Small intestine (tissue), 7 donors: ENCODE results near the gene XPO5. TPM values are rescaled to one million over a fixed set of nuclear protein-coding genes. Genes with fewer than 3 reads are reported as not detected.

Experiments used
- DNase-seq, 2 donors: peaks; one replicate each; pipeline versions ENCODE4 v3.0.0 to v3.0.0-alpha.2; 2013
- FAIRE-seq: peaks from 2 replicates; lab custom pipeline; 2012; peaks lifted over from hg19 to GRCh38; lab: Jason Lieb, UNC
- H3K27ac ChIP-seq, 3 donors: one replicate each; pipeline ENCODE4 v1.5.1; 2013; ENCODE audit warnings: low read length in 2 of 3, mild to moderate bottlenecking in 2 of 3, control low read depth in 1 of 3, inconsistent platforms in 1 of 3, low read depth in 1 of 3, moderate library complexity in 1 of 3
- H3K27me3 ChIP-seq, 3 donors: one replicate each; pipeline ENCODE4 v1.6.1; 2013; ENCODE audit warnings: low read length in 3 of 3, inconsistent platforms in 1 of 3; ENCODE audit not compliant: control insufficient read depth in 3 of 3, insufficient read depth in 3 of 3
- H3K36me3 ChIP-seq, 3 donors: one replicate each; pipeline ENCODE4 v1.6.1; 2013; ENCODE audit warnings: low read length in 3 of 3, inconsistent platforms in 1 of 3, low read depth in 1 of 3, mild to moderate bottlenecking in 1 of 3, moderate library complexity in 1 of 3; ENCODE audit not compliant: control insufficient read depth in 3 of 3, insufficient read depth in 2 of 3
- H3K4me1 ChIP-seq, 3 donors: one replicate each; pipeline ENCODE4 v1.6.1; 2013; ENCODE audit warnings: low read length in 2 of 3, inconsistent platforms in 1 of 3, low read depth in 1 of 3, mild to moderate bottlenecking in 1 of 3, moderate library complexity in 1 of 3; ENCODE audit not compliant: control insufficient read depth in 3 of 3, insufficient read depth in 2 of 3
- H3K4me3 ChIP-seq, 3 donors: one replicate each; pipeline ENCODE4 v1.5.1; 2013; ENCODE audit warnings: low read length in 3 of 3, control low read depth in 1 of 3, inconsistent platforms in 1 of 3, low read depth in 1 of 3, mild to moderate bottlenecking in 1 of 3, moderate library complexity in 1 of 3
- H3K9me3 ChIP-seq, 2 donors: one replicate each; pipeline ENCODE4 v1.6.1; 2013; ENCODE audit warnings: low read depth in 1 of 2, low read length in 1 of 2; ENCODE audit not compliant: control insufficient read depth in 2 of 2, insufficient read depth in 1 of 2
- WGBS, 3 donors: extraction: QIAGEN DNeasy Blood & Tissue Kit; methylation state at CpG; one replicate each; pipeline ENCODE4 v1.1.7; 2013; 5-methylcytosine and 5-hydroxymethylcytosine counted together
- polyA plus RNA-seq, 4 donors: library from polyadenylated mRNA; stranded (reverse) in 3 of 4; unstranded in 1 of 4; fragments of 200-250 nt in 3 of 4; fragments of 120-200 nt in 1 of 4; gene quantifications; one replicate each; pipeline versions ENCODE4 v1.2.1 to v1.2.3, GENCODE V29; 2013
- donor health status: healthy with polysubstance abuse.
- donor health status: control.
- donor health status: control.
- donor health status: Bipolar disorder and iron deficiency.
- donor health status: healthy.

XPO5 gene
- polyA plus RNA-seq, 4 donors = 5.1 to 26.0 (median 8.8) TPM

DNA sequence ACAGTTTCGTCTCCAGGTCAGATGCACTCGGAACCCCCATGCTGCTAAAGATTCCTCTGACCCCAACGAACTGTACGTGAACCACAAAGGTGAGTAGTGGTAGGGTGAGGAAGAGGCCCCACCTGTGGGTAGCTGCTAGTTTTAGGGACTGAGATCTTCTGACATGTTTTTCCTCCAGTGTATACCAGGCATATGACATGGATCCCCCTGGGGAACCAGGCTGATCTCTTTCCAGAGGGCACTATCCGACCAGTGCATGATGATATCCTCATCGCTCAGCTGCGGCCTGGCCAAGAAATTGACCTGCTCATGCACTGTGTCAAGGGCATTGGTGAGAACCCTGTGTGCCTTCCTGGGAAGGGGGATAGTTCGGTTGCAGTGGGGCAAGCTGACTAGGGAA, 55.7 kb downstream of the XPO5 start:
- no peaks in the 10 kb centered on the region for H3K27me3 ChIP-seq
- DNase-seq (no peak), FAIRE-seq (no peak)
- 91 to 94% (median 93%) methylated on average over 8 of the region's 8 CpGs for WGBS, 3 donors
- no peak overlapping the region for H3K4me3 ChIP-seq
- no peak overlapping the region for H3K27ac ChIP-seq
- H3K4me1 ChIP-seq = peaks cover 0 to 18% (median 8%) of the 10 kb centered on the region in 3 donors
- peaks cover 16 to 63% (median 30%) of the 10 kb centered on the region in 3 donors for H3K36me3 ChIP-seq
- no peaks in the 10 kb centered on the region for H3K9me3 ChIP-seq

DNA sequence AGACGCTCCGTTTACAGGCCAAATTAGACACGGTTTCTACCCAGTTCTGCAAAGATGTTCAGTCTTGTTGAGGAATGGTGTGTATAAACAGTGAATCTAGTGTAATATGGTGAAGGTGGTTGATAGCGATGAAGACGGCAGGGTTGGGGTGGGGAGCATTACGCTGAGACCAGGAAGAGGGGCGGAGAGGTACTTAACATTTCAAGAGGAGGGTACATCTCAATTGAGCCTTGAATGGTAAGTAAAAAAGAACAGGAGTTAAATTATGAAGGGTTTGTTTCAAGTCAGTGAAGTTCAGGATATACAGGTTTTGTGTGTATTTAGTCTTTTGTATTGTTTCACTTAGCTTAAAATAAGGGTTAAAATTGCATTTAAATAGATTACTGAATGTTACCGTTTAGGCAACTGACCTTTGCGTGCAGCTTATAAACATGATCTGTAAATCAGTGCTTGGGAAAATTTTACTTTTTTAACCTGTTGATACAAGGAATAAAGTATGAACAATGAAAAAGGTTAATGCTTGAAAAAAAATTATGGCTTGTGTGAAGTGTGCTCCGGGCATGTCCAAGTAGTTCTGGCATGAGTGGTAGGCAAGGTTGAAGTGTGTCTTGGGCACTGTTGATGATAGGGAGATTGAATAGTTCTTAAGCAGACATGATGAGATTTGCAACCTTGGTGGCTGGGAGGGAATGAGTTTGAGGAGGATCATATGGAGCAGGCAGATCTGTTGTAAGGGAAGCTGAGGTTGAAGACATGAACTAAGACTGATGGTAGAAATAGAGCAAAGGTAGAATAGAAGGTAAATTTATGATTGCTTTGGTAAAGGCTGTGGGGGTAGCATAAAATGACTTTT, 58.1 kb downstream of the XPO5 start:
- H3K4me3 ChIP-seq = peak overlapping the region; percentile 57 to 99 (median 64)
- peaks cover 14 to 56% (median 25%) of the 10 kb centered on the region in 3 donors for H3K36me3 ChIP-seq
- no peaks in the 10 kb centered on the region for H3K27me3 ChIP-seq
- FAIRE-seq (no peak), DNase-seq (no peak)
- H3K9me3 ChIP-seq = no peaks in the 10 kb centered on the region
- WGBS, 3 donors = 1 to 3% (median 3%) methylated on average over 10 of the region's 10 CpGs
- H3K4me1 ChIP-seq = peaks cover 0 to 19% (median 8%) of the 10 kb centered on the region in 3 donors
- peak overlapping the region in 1 of 3 donors; percentile 8 for H3K27ac ChIP-seq

DNA sequence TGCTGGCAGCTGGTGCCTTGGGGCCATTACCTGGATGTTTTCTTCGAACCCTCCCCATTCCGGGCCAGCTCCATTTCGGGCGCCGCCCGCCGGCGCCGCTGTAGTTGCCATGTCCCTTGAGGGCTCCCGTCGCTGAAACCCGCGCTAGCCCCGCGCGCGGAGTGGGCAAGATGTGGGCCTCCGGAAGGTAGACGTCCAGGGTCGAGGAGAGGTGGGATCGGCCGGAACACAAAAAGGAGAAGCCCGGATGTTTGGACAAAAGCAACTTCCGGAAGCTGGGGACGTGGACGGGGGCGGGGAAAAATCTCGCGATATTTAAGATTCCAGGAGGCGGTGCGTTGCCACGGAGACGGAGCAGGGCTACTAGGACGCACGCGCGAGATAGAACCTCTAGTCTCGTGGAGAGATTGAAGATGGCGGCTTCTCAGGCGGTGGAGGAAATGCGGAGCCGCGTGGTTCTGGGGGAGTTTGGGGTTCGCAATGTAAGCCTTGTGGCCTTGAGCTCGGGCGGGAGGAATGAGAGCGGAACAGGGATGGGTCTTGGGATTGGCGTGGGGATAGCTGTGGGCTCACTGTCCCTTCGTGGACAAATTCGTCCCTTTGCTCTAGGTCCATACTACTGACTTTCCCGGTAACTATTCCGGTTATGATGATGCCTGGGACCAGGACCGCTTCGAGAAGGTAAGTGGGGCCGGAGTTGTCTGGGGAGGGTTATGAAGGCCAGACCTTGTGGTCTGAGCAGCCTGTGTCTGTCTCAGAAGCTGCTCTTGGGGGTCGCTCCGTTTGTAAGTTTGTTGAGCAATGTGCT, 58.9 kb downstream of the XPO5 start, which contains the start of the genes POLR1C and YIPF3:
TSS of gene POLR1C (plus strand) at position 393 of the 808 bp plus-strand sequence. CDS start at position 414, 21 bp downstream.
TSS of gene YIPF3 (minus strand) at position 230 of the 808 bp plus-strand sequence. CDS start at position 111, 119 bp downstream.
- 0% methylated on average over 57 of the region's 57 CpGs for WGBS, 3 donors

DNA sequence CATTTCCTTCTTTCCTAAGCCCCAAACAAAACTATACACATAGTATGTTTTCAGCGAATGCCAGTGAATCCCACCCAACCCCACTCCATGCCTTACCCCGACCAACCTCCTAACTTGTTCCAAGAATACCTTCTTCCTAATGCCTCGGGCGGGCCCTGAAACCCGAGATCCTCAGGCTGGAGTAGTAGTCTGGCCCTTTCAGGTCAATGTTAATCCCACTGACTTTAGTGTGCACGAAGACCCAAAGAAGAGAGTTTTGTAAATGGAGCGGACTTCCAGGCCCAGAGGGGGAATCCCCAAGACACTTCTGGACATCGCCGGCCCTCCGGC, 59.5 kb downstream of the XPO5 start:
- 0 to 1% (median 1%) methylated on average over 10 of the region's 10 CpGs for WGBS, 3 donors
- FAIRE-seq = no peak
- peaks cover 0 to 19% (median 8%) of the 10 kb centered on the region in 3 donors for H3K4me1 ChIP-seq

More for the DNA sequence above, 58.9 kb downstream of the XPO5 start, which contains the start of the genes POLR1C and YIPF3:
- peaks cover 15 to 58% (median 29%) of the 10 kb centered on the region in 3 donors for H3K36me3 ChIP-seq
- peak within 1 kb of the TSS; percentile 57 to 99 (median 92) for H3K4me3 ChIP-seq
- H3K27me3 ChIP-seq = no peaks in the 10 kb centered on the region
- no peaks in the 10 kb centered on the region for H3K9me3 ChIP-seq
- peaks cover 0 to 19% (median 8%) of the 10 kb centered on the region in 3 donors for H3K4me1 ChIP-seq
- peak; percentile 98 to 99 for DNase-seq
- no peak for FAIRE-seq
- H3K27ac ChIP-seq = peak within 1 kb of the TSS in 2 of 3 donors; percentile 83 to 89

DNA sequence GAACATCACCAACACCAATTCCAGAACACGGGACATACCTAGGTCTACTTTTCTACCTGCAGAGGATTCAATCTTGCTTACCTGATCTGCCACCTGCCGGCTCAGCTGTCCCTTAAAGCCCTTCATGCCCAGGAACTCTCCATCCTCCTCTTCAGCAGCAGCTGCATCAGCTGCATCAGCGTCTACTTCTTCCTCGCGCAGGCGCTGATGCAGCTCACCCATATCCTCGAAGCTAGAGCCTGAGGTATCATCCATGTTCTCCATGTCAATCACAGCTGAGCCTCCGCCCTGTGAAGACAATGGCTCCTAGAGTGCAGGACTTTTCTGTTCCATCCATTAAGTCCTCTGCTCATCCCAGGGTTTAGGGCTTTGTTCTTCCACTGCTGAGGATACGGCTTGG, 60.0 kb downstream of the XPO5 start:
- H3K9me3 ChIP-seq = no peaks in the 10 kb centered on the region
- H3K27ac ChIP-seq = peak overlapping the region in 1 of 3 donors; percentile 83
- H3K27me3 ChIP-seq = no peaks in the 10 kb centered on the region
- peak overlapping the region; percentile 57 to 99 (median 92) for H3K4me3 ChIP-seq
- 51 to 74% (median 64%) methylated on average over 9 of the region's 9 CpGs for WGBS, 3 donors
- FAIRE-seq (no peak), DNase-seq (no peak)
- peaks cover 1 to 20% (median 8%) of the 10 kb centered on the region in 3 donors for H3K4me1 ChIP-seq
- H3K36me3 ChIP-seq = peaks cover 10 to 57% (median 26%) of the 10 kb centered on the region in 3 donors

More for the DNA sequence above, 59.5 kb downstream of the XPO5 start:
- Histone ChIP-seq H3K27me3 (no peaks in the 10 kb centered on the region), H3K4me3 (peak overlapping the region; percentile 57 to 99 (median 92)), H3K9me3 (no peaks in the 10 kb centered on the region), H3K36me3 (peaks cover 14 to 58% (median 28%) of the 10 kb centered on the region in 3 donors), H3K27ac (peak overlapping the region in 2 of 3 donors; percentile 83 to 89)
- no peak for DNase-seq

DNA sequence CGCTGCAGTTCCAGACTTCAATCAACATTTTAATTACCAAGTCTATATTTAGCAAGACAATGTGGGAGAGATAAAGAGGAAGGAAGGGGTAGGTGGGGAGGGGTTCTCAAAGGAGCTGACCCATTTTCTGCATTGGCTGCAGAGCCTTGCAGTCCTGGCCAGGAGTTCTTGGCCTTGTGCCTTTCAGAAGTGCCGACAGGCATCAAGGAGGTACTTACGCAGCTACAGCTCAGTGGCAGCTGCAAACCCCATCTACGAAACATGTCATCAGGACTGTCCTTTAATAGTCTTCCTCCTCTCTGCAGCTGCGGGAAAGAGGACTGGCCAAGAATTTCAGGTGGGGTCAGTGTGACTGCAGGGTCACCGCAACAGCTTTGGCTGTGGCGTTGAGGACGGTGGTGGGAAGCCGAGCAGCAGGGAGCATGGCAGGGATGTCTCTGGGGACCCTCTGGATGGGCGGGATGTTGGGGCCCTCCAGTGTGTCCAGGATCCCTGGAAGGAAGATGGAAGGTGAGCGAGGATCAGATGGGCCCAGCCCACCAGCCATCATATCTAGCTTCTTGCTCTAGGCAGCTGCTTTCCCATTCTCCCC, 63.9 kb downstream of the XPO5 start:
- Histone ChIP-seq H3K27ac (no peak overlapping the region), H3K36me3 (peaks cover 10 to 43% (median 15%) of the 10 kb centered on the region in 3 donors), H3K27me3 (peaks cover 0 to 16% (median 0%) of the 10 kb centered on the region in 3 donors), H3K9me3 (no peaks in the 10 kb centered on the region), H3K4me1 (peaks cover 4 to 37% (median 4%) of the 10 kb centered on the region in 3 donors), H3K4me3 (no peak overlapping the region)
- DNase-seq (no peak), FAIRE-seq (no peak)
- WGBS, 3 donors = 87 to 97% (median 94%) methylated on average over 11 of the region's 11 CpGs

DNA sequence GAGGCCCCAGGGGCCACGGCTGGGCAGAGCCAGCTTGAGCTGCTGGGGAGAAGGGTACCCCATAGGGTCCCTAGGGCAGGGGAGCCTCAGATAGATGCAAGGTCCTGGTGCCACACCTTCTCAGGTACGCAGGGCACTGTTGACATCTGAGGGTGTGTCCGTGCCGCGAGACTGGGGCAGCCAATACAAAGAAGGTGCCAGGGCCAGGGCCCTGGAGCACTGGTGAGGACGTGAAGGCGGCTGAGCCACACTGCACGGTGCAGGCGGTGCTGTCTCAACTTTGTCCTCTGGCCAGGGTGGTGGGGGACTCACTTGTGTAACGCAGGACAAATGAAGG, 65.0 kb downstream of the XPO5 start:
- peak overlapping the region in 2 of 3 donors; percentile 41 to 67 for H3K4me3 ChIP-seq
- DNase-seq (peak; percentile 67 to 88), FAIRE-seq (no peak)
- peaks cover 2 to 35% (median 4%) of the 10 kb centered on the region in 3 donors for H3K4me1 ChIP-seq
- 25 to 59% (median 40%) methylated on average over 10 of the region's 10 CpGs for WGBS, 3 donors
- no peaks in the 10 kb centered on the region for H3K9me3 ChIP-seq
- peaks cover 0 to 16% (median 0%) of the 10 kb centered on the region in 3 donors for H3K27me3 ChIP-seq
- H3K36me3 ChIP-seq = peaks cover 10 to 51% (median 15%) of the 10 kb centered on the region in 3 donors
- H3K27ac ChIP-seq = peak overlapping the region; percentile 49 to 82 (median 78)
